PC-9 (cell line): ENCODE measurements around the gene FRMD4B. TPM values are rescaled to one million over a fixed set of nuclear protein-coding genes. Genes with fewer than 3 reads are reported as not detected.

Experiments
- BruUV-seq: library from RNA; stranded (reverse); fragments of 400-500 nt; replicated peaks from 2 replicates; lab custom pipeline; 2021; lab: Mats Ljungman, UMichigan
- CTCF ChIA-PET: fragments of 300-600 bp; sonication (Branson Sonifier 250); formaldehyde crosslinking; loops from one replicate; lab custom pipeline; 2022; ENCODE audit warnings: antibody characterized with exemption; lab: Charles Lee
- POLR2A ChIA-PET: fragments of 300-600 bp; sonication (Branson Sonifier 250); formaldehyde crosslinking; loops from one replicate; lab custom pipeline; 2022; ENCODE audit warnings: antibody characterized with exemption; ENCODE audit not compliant: unreplicated experiment; lab: Charles Lee
- DNase-seq, 2 experiments: peaks; one replicate each; pipeline versions ENCODE4 v3.0.0 to v3.0.0-alpha.2; 2015 to 2022; ENCODE audit warnings: mixed read lengths in 1 of 2
- H2AFZ ChIP-seq: fragments of 200-600 bp; sonication (generic); 2 replicates; pipeline ENCODE4 v1.8.1; 2017; ENCODE audit warnings: antibody characterized with exemption
- H3F3A ChIP-seq: fragments of 200-600 bp; sonication (generic); 2 replicates; pipeline ENCODE4 v1.8.1; 2017; ENCODE audit warnings: antibody characterized with exemption, mild to moderate bottlenecking, low read depth; ENCODE audit not compliant: insufficient read depth
- H3K27ac ChIP-seq: fragments of 200-600 bp; sonication (generic); 2 replicates; pipeline ENCODE4 v1.6.1; 2016; ENCODE audit warnings: mixed run types
- H3K27me3 ChIP-seq: fragments of 200-600 bp; sonication (generic); 2 replicates; pipeline ENCODE4 v1.6.1; 2016; ENCODE audit warnings: low read depth, mixed run types; ENCODE audit not compliant: insufficient read depth
- H3K36me3 ChIP-seq: fragments of 200-600 bp; sonication (generic); 2 replicates; pipeline ENCODE4 v1.6.1; 2016; ENCODE audit warnings: low read depth, mixed run types
- H3K4me1 ChIP-seq: fragments of 200-600 bp; sonication (generic); replicated peaks from 2 replicates; pipeline ENCODE4 v1.6.1; 2016; ENCODE audit warnings: mixed run types; ENCODE audit not compliant: insufficient read depth
- H3K4me2 ChIP-seq: fragments of 200-600 bp; sonication (generic); 2 replicates; pipeline ENCODE4 v1.6.1; 2017; ENCODE audit warnings: mixed run types
- H3K4me3 ChIP-seq: fragments of 200-600 bp; sonication (generic); 2 replicates; pipeline ENCODE4 v1.6.1; 2016; ENCODE audit warnings: mixed run types
- H3K79me2 ChIP-seq: fragments of 200-600 bp; sonication (generic); 2 replicates; pipeline ENCODE4 v1.6.1; 2017; ENCODE audit warnings: low read depth, mixed run types
- H3K9me2 ChIP-seq: fragments of 200-600 bp; sonication (generic); 2 replicates; pipeline ENCODE4 v1.8.1; 2017; ENCODE audit warnings: mild to moderate bottlenecking; ENCODE audit not compliant: insufficient read depth
- H3K9me3 ChIP-seq: fragments of 200-600 bp; sonication (generic); 2 replicates; pipeline ENCODE4 v1.8.1; 2016; ENCODE audit warnings: low read depth; ENCODE audit not compliant: insufficient read depth
- H4K20me1 ChIP-seq: fragments of 200-600 bp; sonication (generic); 2 replicates; pipeline ENCODE4 v1.8.1; 2017; ENCODE audit not compliant: insufficient read depth
- CTCF ChIP-seq: fragments of 200-600 bp; sonication (generic); conservative IDR thresholded peaks from 2 replicates; pipeline ENCODE4 v1.6.1; 2017; ENCODE audit warnings: mixed run types, antibody characterized with exemption, mild to moderate bottlenecking, moderate library complexity
- EZH2 ChIP-seq: fragments of 200-600 bp; sonication (generic); IDR thresholded peaks from 2 replicates; pipeline ENCODE4 v1.8.0; 2017; ENCODE audit warnings: antibody characterized with exemption, low read depth
- intact Hi-C: fragments of 100-400 bp; cut with micrococcal nuclease; formaldehyde crosslinking; loops from one replicate; pipeline ENCODE4 v1.10.0; 2022; ENCODE audit not compliant: unreplicated experiment
- total RNA-seq: library from RNA; stranded (reverse); gene quantifications from 2 replicates; pipeline ENCODE4 v1.2.3, GENCODE V29; 2021

The FRMD4B gene
- total RNA-seq, 1 experiment from 2014 or later = 10.2 TPM

GRCh38 chr3:69309814-69310213, 76.1 kb downstream of the FRMD4B start:
- Histone ChIP-seq H3F3A (no peaks in the 10 kb centered on the region), H3K9me3 (no peaks in the 10 kb centered on the region), H3K4me1 (peaks cover 9% of the 10 kb centered on the region; the same call in 1 of the 2 replicates), H3K79me2 (no peaks in the 10 kb centered on the region), H3K9me2 (no peaks in the 10 kb centered on the region), H3K27ac (no peak overlapping the region), H4K20me1 (no peaks in the 10 kb centered on the region), H2AFZ (no peak overlapping the region), H3K36me3 (no peaks in the 10 kb centered on the region), H3K4me2 (no peak overlapping the region), H3K4me3 (no peak overlapping the region), H3K27me3 (no peaks in the 10 kb centered on the region)
- no peak for DNase-seq
- BruUV-seq = no TSS peak
- ChIA-PET CTCF (no interaction called here), POLR2A (no interaction called here)
- intact Hi-C loops = loop anchor here (5.0 kb wide), 2 partner anchors 133 to 362 kb away; no protein-coding TSS in a partner anchor
- TF ChIP-seq CTCF (no peak; the same call in 1 of the 2 replicates), EZH2 (no peak)

GRCh38 chr3:69306239-69307185, 79.4 kb downstream of the FRMD4B start:
- no TSS peak for BruUV-seq
- Histone ChIP-seq H3K9me2 (no peaks in the 10 kb centered on the region), H2AFZ (no peak overlapping the region), H4K20me1 (no peaks in the 10 kb centered on the region), H3K4me3 (no peak overlapping the region), H3K4me1 (peaks cover 12% of the 10 kb centered on the region; the same call in 1 of the 2 replicates), H3K4me2 (peak overlapping the region; percentile 15; the same call in 1 of the 2 replicates), H3K9me3 (no peaks in the 10 kb centered on the region), H3K27ac (peak overlapping the region; percentile 29; the same call in 1 of the 2 replicates), H3K27me3 (no peaks in the 10 kb centered on the region), H3K36me3 (no peaks in the 10 kb centered on the region), H3K79me2 (no peaks in the 10 kb centered on the region), H3F3A (no peaks in the 10 kb centered on the region)
- TF ChIP-seq CTCF (peak; percentile 87), EZH2 (no peak)
- ChIA-PET POLR2A (interaction anchor here (1.2 kb wide), 1 partner anchor 106 kb away, joined by 7 read pairs; no protein-coding TSS in a partner anchor), CTCF (interaction anchor here (0.6 to 2.8 kb wide), 10 partner anchors 14 to 365 kb away, joined by 3 to 24 read pairs (median 5); no protein-coding TSS in a partner anchor)
- intact Hi-C loops = loop anchor here (1.0 to 5.0 kb wide), 6 partner anchors 64 to 366 kb away; no protein-coding TSS in a partner anchor
- peak; percentile 58 to 70 for DNase-seq

GRCh38 chr3:69305011-69305410, 80.9 kb downstream of the FRMD4B start:
- H3K9me2 ChIP-seq = no peaks in the 10 kb centered on the region
- POLR2A ChIA-PET = interaction anchor here (0.6 to 0.7 kb wide), 2 partner anchors 105 to 126 kb away, joined by 5 to 21 read pairs; no protein-coding TSS in a partner anchor
- no peak overlapping the region for H3K4me3 ChIP-seq
- H3F3A ChIP-seq = no peaks in the 10 kb centered on the region
- no peak overlapping the region for H3K27ac ChIP-seq
- H3K27me3 ChIP-seq = no peaks in the 10 kb centered on the region
- H3K79me2 ChIP-seq = no peaks in the 10 kb centered on the region
- no peaks in the 10 kb centered on the region for H3K9me3 ChIP-seq
- H3K4me2 ChIP-seq = no peak overlapping the region
- no TSS peak for BruUV-seq
- no peaks in the 10 kb centered on the region for H3K36me3 ChIP-seq
- intact Hi-C loops = loop anchor here (5.0 kb wide), 2 partner anchors 128 to 367 kb away; no protein-coding TSS in a partner anchor
- no peak overlapping the region for H2AFZ ChIP-seq
- CTCF ChIA-PET = interaction anchor here (0.6 to 2.8 kb wide), 6 partner anchors 16 to 184 kb away, joined by 3 to 24 read pairs (median 5); no protein-coding TSS in a partner anchor
- TF ChIP-seq CTCF = no peak
- no peak for TF ChIP-seq EZH2
- peaks cover 12% of the 10 kb centered on the region; the same call in 1 of the 2 replicates for H3K4me1 ChIP-seq
- no peaks in the 10 kb centered on the region for H4K20me1 ChIP-seq
- DNase-seq = peak in 1 of 2 experiments; percentile 57
